HCT116 (cell line): Measurements from ENCODE around the gene ZNF335. TPM values are rescaled to one million over a fixed set of nuclear protein-coding genes. Genes with fewer than 3 reads are reported as not detected.

Source experiments
- ATAC-seq: fragments of 200-7000 bp; cut with Tn5 transposase; 2 replicates; pipeline ENCODE4 v1.9.1; 2020; ENCODE audit warnings: mild to moderate bottlenecking, moderate library complexity
- BruUV-seq: library from RNA; stranded (reverse); fragments of 400-500 nt; replicated peaks from 2 replicates; lab custom pipeline; 2021; lab: Mats Ljungman, UMichigan
- CTCF ChIA-PET: fragments of 300-600 bp; sonication (Branson Sonifier 250); formaldehyde crosslinking; loops from one replicate; lab custom pipeline; 2021; ENCODE audit warnings: antibody characterized with exemption; lab: Charles Lee
- POLR2A ChIA-PET: fragments of 300-600, 350-600 bp; sonication (Branson Sonifier 250); formaldehyde crosslinking; loops from one replicate; lab custom pipeline; 2021; ENCODE audit warnings: antibody characterized with exemption; lab: Charles Lee
- RAD21 ChIA-PET, 2 experiments: fragments of 300-600 bp; sonication (Branson Sonifier 250); formaldehyde crosslinking; loops; one replicate each; lab custom pipeline; 2023; ENCODE audit warnings: low total read pairs in 2 of 2; ENCODE audit not compliant: uncharacterized antibody in 2 of 2, unreplicated experiment in 2 of 2, low non-redundant PET in 1 of 2; lab: Charles Lee
- DNase-seq: peaks from one replicate; pipeline ENCODE4 v3.0.0-alpha.2; 2010; ENCODE audit warnings: low read depth, low spot score
- H2AFZ ChIP-seq: fragments of 200-600 bp; shearing (Covaris generic), sonication (generic); 2 replicates; pipeline ENCODE4 v1.6.1; 2017; ENCODE audit warnings: low read depth, mixed run types, mixed read lengths, antibody characterized with exemption, low read length; ENCODE audit not compliant: poor library complexity, severe bottlenecking
- H3K27ac ChIP-seq: 2 replicates; pipeline ENCODE4 v1.5.1; 2012; ENCODE audit warnings: low read depth, low read length
- H3K27me3 ChIP-seq: fragments of 200-600 bp; sonication (generic); 2 replicates; pipeline ENCODE4 v1.6.1; 2016; ENCODE audit warnings: mixed run types, low read length, mixed read lengths; ENCODE audit not compliant: insufficient read depth
- H3K36me3 ChIP-seq, 2 experiments: fragments of 200-500 bp in 1 of 2; fragments of 200-600 bp in 1 of 2; sonication (Bioruptor generic) in 1 of 2; sonication (generic) in 1 of 2; 2 replicates each; pipeline versions ENCODE4 v1.5.1 to v1.6.1; 2014 to 2016; ENCODE audit warnings: low read length in 2 of 2, inconsistent platforms in 1 of 2, mixed read lengths in 1 of 2, mixed run types in 1 of 2; ENCODE audit not compliant: insufficient read depth in 2 of 2, control insufficient read depth in 1 of 2
- H3K4me1 ChIP-seq, 2 experiments: fragments of 200-600 bp in 1 of 2; sonication (generic) in 1 of 2; 2 replicates each; pipeline versions ENCODE4 v1.5.1 to v1.6.1; 2012 to 2017; ENCODE audit warnings: low read length in 2 of 2, inconsistent platforms in 1 of 2, mild to moderate bottlenecking in 1 of 2, mixed read lengths in 1 of 2, mixed run types in 1 of 2, moderate library complexity in 1 of 2; ENCODE audit not compliant: insufficient read depth in 2 of 2, control insufficient read depth in 1 of 2
- H3K4me2 ChIP-seq: fragments of 200-600 bp; sonication (generic); 2 replicates; pipeline ENCODE4 v1.6.1; 2017; ENCODE audit warnings: mixed run types, low read length, mixed read lengths
- H3K4me3 ChIP-seq, 2 experiments: fragments of 200-600 bp in 1 of 2; sonication (generic) in 1 of 2; replicated peaks in 1 of 2; 2 replicates each; pipeline ENCODE4 v1.5.1; 2011 to 2016; ENCODE audit warnings: low read length in 2 of 2, control low read depth in 1 of 2, low read depth in 1 of 2, mild to moderate bottlenecking in 1 of 2, mixed read lengths in 1 of 2, mixed run types in 1 of 2
- H3K79me2 ChIP-seq: fragments of 200-600 bp; sonication (generic); 2 replicates; pipeline ENCODE4 v1.6.1; 2017; ENCODE audit warnings: mild to moderate bottlenecking, mixed run types, low read length, moderate library complexity, mixed read lengths; ENCODE audit not compliant: insufficient read depth
- H3K9ac ChIP-seq: fragments of 200-600 bp; sonication (generic); 2 replicates; pipeline ENCODE4 v1.6.1; 2016; ENCODE audit warnings: low read length, mixed read lengths
- H3K9me2 ChIP-seq: fragments of 200-600 bp; sonication (generic), shearing (Covaris generic); 2 replicates; pipeline ENCODE4 v1.6.1; 2017; ENCODE audit warnings: mixed run types, mild to moderate bottlenecking, moderate library complexity; ENCODE audit not compliant: insufficient read depth
- H3K9me3 ChIP-seq, 2 experiments: fragments of 200-500 bp in 1 of 2; fragments of 200-600 bp in 1 of 2; sonication (Bioruptor generic) in 1 of 2; sonication (generic) in 1 of 2; 2 replicates each; pipeline ENCODE4 v1.6.1; 2014 to 2017; ENCODE audit warnings: low read length in 2 of 2, mixed read lengths in 2 of 2, inconsistent platforms in 1 of 2, low read depth in 1 of 2, mild to moderate bottlenecking in 1 of 2, mixed run types in 1 of 2, moderate library complexity in 1 of 2; ENCODE audit not compliant: control insufficient read depth in 1 of 2, insufficient read depth in 1 of 2
- H4K20me1 ChIP-seq: fragments of 200-600 bp; sonication (generic), shearing (Covaris generic); 2 replicates; pipeline ENCODE4 v1.6.1; 2017; ENCODE audit warnings: mixed run types, mild to moderate bottlenecking, moderate library complexity; ENCODE audit not compliant: insufficient read depth
- CEBPB ChIP-seq: IDR thresholded peaks from 2 replicates; pipeline ENCODE4 v1.6.1; 2012; ENCODE audit warnings: low read depth
- ELF1 ChIP-seq: IDR thresholded peaks from 2 replicates; pipeline ENCODE4 v1.6.1; 2012; ENCODE audit warnings: low read depth, borderline replicate concordance
- FOSL1 ChIP-seq: IDR thresholded peaks from 2 replicates; pipeline ENCODE4 v1.6.1; 2012; ENCODE audit warnings: low read depth
- MAX ChIP-seq: IDR thresholded peaks from 2 replicates; pipeline ENCODE4 v1.6.1; 2012
- POLR2A ChIP-seq: IDR thresholded peaks from 2 replicates; pipeline ENCODE4 v1.7.0; 2011; ENCODE audit warnings: borderline replicate concordance; ENCODE audit not compliant: insufficient read depth, insufficient read length; ENCODE audit errors: extremely low read depth
- RAD21 ChIP-seq: IDR thresholded peaks from 2 replicates; pipeline ENCODE4 v1.6.1; 2012; ENCODE audit warnings: low read depth, mild to moderate bottlenecking
- SIN3A ChIP-seq: IDR thresholded peaks from 2 replicates; pipeline ENCODE4 v1.6.1; 2012; ENCODE audit warnings: low read depth
- YY1 ChIP-seq: IDR thresholded peaks from 2 replicates; pipeline ENCODE4 v1.6.1; 2011; ENCODE audit warnings: low read length, low read depth, moderate library complexity, mild to moderate bottlenecking; ENCODE audit not compliant: insufficient replicate concordance; ENCODE audit errors: extremely low read depth
- ZBTB33 ChIP-seq: IDR thresholded peaks from 2 replicates; pipeline ENCODE4 v1.6.1; 2011; ENCODE audit warnings: mild to moderate bottlenecking, low read length, moderate library complexity; ENCODE audit not compliant: insufficient replicate concordance; ENCODE audit errors: extremely low read depth
- intact Hi-C: fragments of 100-400 bp; cut with micrococcal nuclease; formaldehyde crosslinking; loops from 2 replicates; pipeline ENCODE4 v1.10.0; 2022
- total RNA-seq: library from RNA; stranded (reverse); gene quantifications from one replicate; pipeline ENCODE4 v1.2.1, GENCODE V29; 2021; ENCODE audit not compliant: unreplicated experiment
- TF ChIP-seq, protein P1 (sequence below): IDR thresholded peaks from 2 replicates; pipeline ENCODE4 v1.6.1; 2012; ENCODE audit warnings: low read depth

ZNF335 gene
- total RNA-seq, 1 experiment from 2014 or later, result 20.8 TPM

DNA sequence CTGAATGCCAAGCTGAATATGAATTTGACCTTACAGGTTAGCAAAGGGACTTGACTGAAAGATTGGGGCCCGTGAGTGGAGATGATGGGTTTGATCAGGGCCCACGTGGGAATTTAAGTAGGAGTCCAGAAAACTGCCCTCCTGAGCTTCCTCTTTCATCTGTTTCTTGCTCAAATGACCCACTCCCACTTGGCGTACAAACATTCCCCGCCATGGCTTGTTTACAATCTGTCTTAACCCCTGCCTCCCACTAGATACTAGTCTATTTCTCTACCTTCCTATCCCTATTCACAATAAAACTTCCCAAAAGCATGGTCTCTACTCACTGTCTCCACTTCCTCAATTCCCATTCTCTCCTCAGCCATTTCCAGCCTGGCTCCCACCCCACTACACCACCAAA is 46.1 kb upstream of the ZNF335 start:
- Histone ChIP-seq H3K9me2 (no peaks in the 10 kb centered on the region), H3K9me3 (no peaks in the 10 kb centered on the region), H3K27ac (no peak overlapping the region), H2AFZ (no peak overlapping the region), H3K4me3 (no peak overlapping the region)
- intact Hi-C loops, result no loop called here
- no TSS peak for BruUV-seq
- DNase-seq, result no peak
- POLR2A ChIA-PET, result no interaction called here
- CTCF ChIA-PET, result interaction anchor here (0.9 kb wide), 1 partner anchor 48 kb away, joined by 3 read pairs; no protein-coding TSS in a partner anchor
- TF ChIP-seq ELF1 (no peak), ZBTB33 (no peak), SIN3A (no peak), CEBPB (no peak), FOSL1 (no peak), MAX (no peak), RAD21 (no peak), YY1 (no peak), POLR2A (no peak)
- TF ChIP-seq, protein P1, sequence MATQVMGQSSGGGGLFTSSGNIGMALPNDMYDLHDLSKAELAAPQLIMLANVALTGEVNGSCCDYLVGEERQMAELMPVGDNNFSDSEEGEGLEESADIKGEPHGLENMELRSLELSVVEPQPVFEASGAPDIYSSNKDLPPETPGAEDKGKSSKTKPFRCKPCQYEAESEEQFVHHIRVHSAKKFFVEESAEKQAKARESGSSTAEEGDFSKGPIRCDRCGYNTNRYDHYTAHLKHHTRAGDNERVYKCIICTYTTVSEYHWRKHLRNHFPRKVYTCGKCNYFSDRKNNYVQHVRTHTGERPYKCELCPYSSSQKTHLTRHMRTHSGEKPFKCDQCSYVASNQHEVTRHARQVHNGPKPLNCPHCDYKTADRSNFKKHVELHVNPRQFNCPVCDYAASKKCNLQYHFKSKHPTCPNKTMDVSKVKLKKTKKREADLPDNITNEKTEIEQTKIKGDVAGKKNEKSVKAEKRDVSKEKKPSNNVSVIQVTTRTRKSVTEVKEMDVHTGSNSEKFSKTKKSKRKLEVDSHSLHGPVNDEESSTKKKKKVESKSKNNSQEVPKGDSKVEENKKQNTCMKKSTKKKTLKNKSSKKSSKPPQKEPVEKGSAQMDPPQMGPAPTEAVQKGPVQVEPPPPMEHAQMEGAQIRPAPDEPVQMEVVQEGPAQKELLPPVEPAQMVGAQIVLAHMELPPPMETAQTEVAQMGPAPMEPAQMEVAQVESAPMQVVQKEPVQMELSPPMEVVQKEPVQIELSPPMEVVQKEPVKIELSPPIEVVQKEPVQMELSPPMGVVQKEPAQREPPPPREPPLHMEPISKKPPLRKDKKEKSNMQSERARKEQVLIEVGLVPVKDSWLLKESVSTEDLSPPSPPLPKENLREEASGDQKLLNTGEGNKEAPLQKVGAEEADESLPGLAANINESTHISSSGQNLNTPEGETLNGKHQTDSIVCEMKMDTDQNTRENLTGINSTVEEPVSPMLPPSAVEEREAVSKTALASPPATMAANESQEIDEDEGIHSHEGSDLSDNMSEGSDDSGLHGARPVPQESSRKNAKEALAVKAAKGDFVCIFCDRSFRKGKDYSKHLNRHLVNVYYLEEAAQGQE, result no peak
- TF ChIP-seq, all 23 proteins: peak for 0
- Histone ChIP-seq H3K9ac (no peak overlapping the region), H4K20me1 (no peaks in the 10 kb centered on the region), H3K27me3 (peaks cover 2% of the 10 kb centered on the region; the same call in 1 of the 2 replicates), H3K36me3 (no peaks in the 10 kb centered on the region), H3K79me2 (no peaks in the 10 kb centered on the region), H3K4me1 (peaks cover 6 to 32% of the 10 kb centered on the region in 2 experiments; a peak in 3 of 4 replicates), H3K4me2 (no peak overlapping the region)
- ATAC-seq, result no peak
- RAD21 ChIA-PET, result no interaction called here
